ENCODE measurements around the gene TBX15.
"Not testable (repeated sequence)": the region's sequence is repeated elsewhere in the genome, so short reads cannot be mapped to it uniquely, and the experiment has no call there.

Gene TBX15

DNA sequence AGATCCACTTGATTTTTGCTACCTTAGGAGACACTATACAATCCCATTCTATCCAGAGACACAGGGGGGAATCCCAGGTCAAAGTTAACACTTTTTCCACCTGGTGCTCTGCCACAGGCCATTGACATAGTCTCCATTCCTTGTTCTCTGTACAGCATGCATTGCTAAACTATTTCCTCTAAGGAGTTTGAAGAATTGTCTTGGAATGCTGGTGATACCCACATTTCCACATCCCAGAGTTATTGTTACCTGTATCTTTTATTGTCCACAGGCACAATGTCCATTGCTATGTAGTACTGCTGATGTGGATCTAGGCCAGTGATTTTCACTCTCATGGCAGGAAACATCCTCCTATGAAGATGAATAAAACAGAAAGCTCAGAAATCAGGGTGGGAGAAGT, 61.9 kb downstream of the TBX15 start:
- no peak for DNase-seq (ENCODE audit: low read depth)

GRCh38 chr1:118925651-118926050, 62.5 kb downstream of the TBX15 start:
- no peak for DNase-seq (ENCODE audit: low read depth)

DNA sequence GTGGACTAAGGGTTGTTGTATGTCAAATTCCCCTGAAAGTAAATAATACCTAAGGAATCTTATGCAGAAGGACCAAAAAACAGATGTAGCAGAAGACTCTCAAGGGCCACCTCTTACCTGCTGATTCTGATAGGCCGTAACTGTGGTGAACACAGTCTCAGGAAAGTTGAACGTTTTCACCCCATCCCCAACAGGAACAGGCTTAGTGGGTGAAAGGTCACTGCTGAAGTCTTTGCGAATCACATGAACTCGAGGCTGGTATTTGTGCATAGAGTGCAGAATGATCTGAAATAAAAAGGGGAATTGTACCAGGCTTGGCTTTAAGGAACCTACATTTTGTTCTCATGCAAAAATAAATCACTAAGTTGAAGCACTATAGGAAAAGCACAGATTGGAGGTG, 64.8 kb downstream of the TBX15 start:
- DNase-seq (ENCODE audit: low read depth), result no peak

- DNase-seq (ENCODE audit: low read depth), result no peak
These were observed 66.1 kb downstream of the TBX15 start for GRCh38 chr1:118921994-118922393.

DNA sequence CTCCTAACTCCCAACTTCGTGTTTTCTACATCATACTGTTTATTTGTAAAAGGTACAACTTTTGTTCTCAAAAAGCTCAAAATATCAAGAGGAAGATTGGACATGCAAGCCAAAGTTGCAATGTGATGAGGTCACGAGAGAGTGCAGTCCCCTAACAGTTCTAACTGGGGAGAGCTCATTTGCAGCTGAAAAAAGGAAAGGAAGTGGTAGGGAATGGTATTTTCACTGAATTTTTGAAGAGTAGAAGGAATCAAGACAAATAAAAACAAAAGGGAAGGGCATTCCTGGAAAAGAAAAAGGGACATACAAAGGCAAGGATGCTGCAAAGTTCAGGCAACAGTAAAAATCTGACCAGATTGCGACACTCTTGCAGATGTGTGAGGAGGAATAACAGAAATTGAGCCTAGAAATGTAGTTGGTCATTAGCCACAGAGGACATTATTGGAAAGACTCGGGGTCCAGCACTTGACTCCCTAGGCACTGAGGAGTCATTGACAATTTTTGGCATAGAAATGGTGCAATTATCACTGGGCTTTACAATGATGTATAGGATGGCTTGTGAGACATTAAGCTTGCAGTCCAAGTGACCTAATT, 67.9 kb downstream of the TBX15 start:
- no peak for DNase-seq (ENCODE audit: low read depth)

DNA sequence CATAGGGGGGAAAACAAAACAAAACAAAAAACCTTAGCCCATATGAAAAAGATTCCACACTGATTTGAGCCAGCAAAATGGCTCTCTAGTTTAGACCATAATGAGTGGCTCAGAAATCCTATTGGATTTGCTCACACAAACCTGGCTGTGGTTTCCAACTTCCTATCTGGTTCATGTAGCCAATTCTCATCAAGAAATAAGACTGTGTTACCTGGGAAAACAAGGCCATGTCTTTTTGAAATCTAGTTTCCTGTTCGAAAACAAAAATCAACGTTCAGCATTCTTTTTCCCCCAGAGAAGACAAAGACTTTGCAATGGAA, 69.2 kb downstream of the TBX15 start:
- no peak for DNase-seq (ENCODE audit: low read depth)

- DNase-seq (ENCODE audit: low read depth), result no peak
These were observed 69.8 kb downstream of the TBX15 start for GRCh38 chr1:118918230-118918939.

- not testable (repeated sequence) for DNase-seq (ENCODE audit: low read depth)
These were observed 71.8 kb downstream of the TBX15 start for GRCh38 chr1:118916346-118916745.

DNA sequence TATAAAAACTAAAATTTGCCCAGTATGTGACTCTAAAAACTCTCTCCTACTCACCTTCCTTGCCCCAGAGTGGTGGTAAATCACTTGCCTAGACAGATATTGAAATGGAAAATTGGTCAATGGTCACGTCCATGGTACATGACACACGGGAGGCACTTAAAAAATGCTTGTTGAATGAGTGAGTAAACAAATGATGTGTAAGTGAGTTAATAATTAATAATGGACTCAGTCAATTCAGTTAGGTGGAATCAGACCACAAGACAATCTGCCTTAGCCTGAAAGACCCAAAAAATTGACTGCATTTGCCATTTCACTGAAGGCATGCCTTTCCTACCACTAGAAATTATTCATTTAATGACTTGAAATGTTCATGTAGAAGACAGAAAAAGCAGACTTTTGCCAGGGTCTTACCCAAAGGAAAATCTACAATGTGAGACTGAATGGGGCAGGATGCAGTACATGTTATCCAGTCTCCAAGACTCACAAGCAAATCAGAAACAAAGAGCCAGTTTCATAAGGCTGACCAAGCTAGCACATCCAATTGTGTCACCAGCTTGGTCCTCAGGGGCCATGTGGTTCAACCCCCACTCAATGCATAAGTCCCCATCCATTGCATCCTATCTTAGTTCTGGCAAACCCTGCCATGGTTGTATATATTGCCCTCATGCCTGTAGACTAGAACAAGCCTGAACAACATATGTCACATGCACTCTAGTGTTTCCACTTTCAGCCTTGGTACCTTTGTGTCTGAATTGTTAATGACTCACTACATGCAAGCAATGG, 73.6 kb downstream of the TBX15 start:
- no peak for DNase-seq (ENCODE audit: low read depth)

GRCh38 chr1:118913818-118914217, 74.3 kb downstream of the TBX15 start:
- no peak for DNase-seq (ENCODE audit: low read depth)

DNA sequence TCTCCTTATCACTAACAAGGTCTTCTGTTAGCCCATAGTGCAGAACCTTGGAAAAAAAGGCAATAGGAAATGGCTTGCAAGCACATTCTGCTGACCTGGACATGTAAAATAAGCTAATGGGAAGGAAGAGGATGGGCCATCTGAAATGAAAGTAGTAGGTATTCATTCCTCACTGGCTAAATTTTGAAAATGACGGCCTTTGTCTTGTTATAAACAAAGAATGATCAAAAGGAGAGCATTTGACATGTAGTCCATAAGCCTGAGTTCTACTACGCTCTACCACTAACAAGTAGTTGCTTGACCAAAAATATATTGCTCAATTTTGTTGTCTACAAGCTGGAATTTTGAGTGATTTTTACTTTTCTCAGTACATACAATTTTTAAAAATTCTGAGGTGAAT, 75.6 kb downstream of the TBX15 start:
- no peak for DNase-seq (ENCODE audit: low read depth)

GRCh38 chr1:118911571-118911970, 76.6 kb downstream of the TBX15 start:
- no peak for DNase-seq (ENCODE audit: low read depth)

DNA sequence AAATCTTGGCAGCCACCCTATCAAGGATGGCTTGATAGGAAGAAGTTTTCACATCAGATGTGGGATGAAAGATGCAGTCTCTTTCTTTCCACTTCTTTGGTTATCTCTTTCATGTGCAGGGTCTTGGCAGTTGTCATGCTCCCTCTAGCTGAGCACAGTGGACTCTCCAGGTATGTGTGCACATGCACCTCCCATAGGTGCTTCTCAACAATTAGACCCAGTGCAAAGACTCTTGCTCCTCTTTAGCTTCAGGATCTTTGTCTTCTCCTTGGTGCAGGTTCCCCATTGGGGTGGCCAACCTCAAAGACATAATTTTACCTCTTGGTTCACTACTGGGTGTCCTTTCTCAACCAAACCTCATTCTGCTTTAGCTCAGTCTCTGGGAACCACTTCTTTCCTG, 80.7 kb downstream of the TBX15 start:
- no peak for DNase-seq (ENCODE audit: low read depth)

- no peak for DNase-seq (ENCODE audit: low read depth)
These were observed 82.5 kb downstream of the TBX15 start for GRCh38 chr1:118905671-118906070.

DNA sequence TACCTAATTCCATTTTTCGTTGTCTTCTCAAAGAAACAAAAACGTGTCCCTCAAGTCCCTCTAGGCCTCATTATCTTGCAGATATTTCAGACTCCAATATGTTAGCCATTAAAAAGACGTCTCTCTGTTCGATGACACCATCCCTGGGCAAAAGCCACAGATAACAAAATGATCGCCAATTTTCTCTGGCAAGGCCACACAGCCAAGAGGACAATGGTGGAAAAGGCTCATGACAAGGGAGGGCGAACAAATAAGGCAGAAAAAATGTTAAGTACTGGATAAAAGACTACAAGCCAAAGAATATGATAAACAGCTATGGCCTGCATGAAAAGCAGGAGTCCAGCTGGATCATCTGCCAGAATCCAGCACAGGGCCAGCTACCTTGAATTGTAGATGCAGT, 82.9 kb downstream of the TBX15 start:
- DNase-seq (ENCODE audit: low read depth), result no peak

GRCh38 chr1:118902711-118903191, 85.4 kb downstream of the TBX15 start:
- DNase-seq (ENCODE audit: low read depth), result no peak

- DNase-seq (ENCODE audit: low read depth), result no peak
These were observed 85.8 kb downstream of the TBX15 start for GRCh38 chr1:118902299-118902698.

DNA sequence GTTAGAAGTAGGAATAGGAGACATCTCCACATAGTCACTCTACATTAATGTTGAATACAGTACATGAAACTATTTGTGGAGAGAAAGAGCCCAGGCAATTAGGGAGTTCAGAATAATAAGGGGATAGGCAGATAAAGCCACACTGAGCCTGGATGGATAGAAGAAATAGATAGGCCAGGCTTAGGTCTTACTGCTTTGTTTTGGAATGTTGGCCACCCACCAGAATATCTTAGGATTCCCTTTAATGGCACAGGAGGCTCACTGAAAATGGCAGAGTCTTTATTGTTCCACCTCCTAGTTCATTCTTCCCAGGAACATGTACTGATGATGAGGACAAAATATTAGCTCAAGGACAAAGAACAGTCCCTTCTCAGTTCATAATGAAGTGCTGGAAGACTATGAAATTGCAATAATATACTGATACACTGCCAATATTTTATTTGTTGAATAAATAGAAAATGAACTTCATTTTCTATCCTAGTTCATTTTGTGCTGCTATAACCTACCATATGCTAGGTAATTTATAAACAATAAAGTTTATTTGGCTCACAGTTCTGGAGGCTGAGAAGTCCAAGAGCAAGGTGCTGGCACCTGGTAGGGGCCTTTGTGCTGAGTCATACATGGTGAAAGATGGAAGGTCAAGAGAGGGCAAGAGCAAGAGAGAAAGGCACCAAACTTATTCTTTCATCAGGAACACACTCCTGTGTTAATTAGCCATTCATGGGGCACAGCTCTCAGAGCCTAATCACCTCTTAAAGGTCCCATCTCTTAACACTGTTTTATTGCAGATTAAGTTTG, 87.3 kb downstream of the TBX15 start:
- DNase-seq (ENCODE audit: low read depth), result no peak

DNA sequence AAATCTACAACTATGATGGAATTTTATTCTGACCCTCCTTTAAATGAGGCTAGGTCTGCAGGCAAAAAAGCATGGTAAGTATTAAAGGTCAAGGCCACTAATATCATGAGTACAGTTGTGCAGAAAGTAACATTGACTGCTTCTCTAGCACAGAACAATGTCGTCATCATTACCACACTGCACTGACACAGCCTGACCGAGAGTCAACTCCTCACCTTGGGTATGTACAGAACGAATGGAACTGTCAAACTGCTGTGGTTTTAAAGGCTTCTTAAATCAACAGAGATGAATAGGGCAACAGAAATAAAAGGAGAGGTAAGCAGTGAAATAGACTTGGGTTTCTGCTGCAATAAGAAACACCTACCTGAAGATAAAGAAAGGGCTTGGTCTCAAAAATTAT, 88.8 kb downstream of the TBX15 start:
- DNase-seq (ENCODE audit: low read depth), result no peak

GRCh38 chr1:118898712-118899111, 89.4 kb downstream of the TBX15 start:
- no peak for DNase-seq (ENCODE audit: low read depth)

GRCh38 chr1:118896416-118896815, 91.7 kb downstream of the TBX15 start:
- DNase-seq (ENCODE audit: low read depth), result no peak

DNA sequence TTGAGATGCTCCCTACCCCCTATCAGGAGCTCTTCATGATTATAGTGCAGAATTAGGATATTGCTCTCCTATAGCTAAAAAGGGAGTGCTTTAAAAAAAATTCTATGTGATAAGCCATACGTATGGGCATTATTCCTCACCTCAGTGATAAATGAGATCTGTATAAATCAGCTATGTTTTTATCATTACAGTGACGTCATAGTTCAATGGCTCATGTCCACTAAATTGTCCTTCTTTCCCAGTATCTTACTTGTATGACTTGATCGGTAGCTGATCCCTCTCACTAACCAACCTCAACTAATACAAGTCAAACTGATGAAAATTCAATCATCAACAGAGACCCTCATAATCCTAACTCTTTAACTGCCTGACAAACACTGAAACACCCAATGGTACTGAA, 93.3 kb downstream of the TBX15 start:
- no peak for DNase-seq (ENCODE audit: low read depth)
